ENCODE data around the gene GALNT2.

The GALNT2 gene

DNA sequence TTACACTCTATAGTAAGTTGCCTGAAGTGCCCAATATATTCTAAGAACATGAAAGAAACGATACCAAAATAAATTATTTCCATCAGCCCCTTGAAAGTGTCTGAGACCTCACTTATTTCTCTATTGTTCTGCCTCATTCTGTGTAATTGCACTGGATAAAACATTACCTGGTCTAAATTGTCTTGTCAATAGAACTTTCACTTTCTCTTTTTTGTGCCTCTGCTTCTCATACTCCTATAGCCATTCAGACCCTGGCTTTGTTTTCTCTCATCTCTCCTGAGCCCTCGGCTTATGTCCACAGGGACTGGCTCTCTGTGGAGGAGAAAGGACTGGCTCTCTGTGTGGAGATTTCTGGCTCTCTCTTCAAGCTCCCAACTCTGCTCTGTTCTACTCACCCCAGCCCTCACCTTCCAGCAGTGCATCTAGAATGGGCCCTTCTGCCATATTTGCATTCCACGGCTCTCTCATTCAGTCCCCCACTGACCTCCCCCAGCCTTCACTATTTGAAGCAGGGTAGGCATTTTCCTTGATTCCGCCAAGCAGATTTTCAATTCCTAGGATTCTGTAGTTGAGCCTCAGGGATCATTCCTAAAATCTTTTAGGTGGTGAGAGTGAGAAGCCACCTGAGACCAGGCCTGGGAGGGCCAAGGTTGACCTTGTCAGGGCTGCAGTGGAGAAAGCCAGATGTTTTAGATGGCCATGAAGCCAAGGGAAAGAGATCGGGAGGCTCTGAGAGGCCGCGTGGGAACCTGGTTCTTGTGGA, 15.9 kb upstream of the GALNT2 start:
- DNase-seq (ENCODE audit: low spot score) = no peak

DNA sequence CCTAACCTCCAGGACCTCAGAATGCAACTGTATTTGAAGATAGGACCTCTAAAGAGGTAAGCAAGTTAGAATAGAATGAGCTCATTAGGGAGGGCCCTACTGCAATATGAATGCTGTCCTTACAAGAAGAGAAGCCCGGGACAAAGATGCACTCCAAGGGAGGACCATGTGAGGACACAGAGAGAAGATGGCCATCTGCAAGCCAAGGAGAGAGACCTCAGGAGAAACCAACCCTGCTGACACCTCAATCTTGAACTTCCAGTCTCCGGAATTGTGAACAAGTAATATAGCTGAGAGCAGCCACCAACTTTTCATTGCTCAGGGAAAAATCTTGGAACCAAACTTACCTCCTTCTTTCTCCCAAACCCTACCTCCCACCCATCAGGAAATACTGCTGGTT, 15.0 kb upstream of the GALNT2 start:
- no peak for DNase-seq (ENCODE audit: low spot score)

- no peak for DNase-seq (ENCODE audit: low spot score)
Measured at GRCh38 chr1:230052665-230053064, 14.4 kb upstream of the GALNT2 start.

- no peak for DNase-seq (ENCODE audit: low spot score)
Measured at GRCh38 chr1:230054092-230054749, 12.8 kb upstream of the GALNT2 start.

DNA sequence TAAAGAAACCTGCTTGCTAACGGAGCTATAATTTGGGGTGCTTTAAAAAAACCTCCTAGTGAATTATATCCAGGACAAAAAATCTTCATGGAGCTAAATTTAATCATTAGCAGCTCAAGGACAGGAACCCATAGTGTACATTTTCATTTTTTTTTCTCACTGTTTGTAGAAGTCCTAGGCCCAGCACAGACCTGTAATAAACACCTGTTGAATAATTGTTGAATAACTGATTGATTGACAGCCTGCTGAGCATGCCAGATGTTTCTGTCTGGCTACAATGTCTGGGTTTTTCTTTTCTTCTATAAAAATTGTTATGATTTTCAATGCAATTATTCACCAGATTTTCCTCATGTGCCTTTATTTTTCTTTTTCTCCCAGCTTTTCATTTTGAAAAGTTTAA, 10.9 kb upstream of the GALNT2 start:
- DNase-seq (ENCODE audit: low spot score) = no peak

GRCh38 chr1:230057100-230057499, 9.9 kb upstream of the GALNT2 start:
- no peak for DNase-seq (ENCODE audit: low spot score)

DNA sequence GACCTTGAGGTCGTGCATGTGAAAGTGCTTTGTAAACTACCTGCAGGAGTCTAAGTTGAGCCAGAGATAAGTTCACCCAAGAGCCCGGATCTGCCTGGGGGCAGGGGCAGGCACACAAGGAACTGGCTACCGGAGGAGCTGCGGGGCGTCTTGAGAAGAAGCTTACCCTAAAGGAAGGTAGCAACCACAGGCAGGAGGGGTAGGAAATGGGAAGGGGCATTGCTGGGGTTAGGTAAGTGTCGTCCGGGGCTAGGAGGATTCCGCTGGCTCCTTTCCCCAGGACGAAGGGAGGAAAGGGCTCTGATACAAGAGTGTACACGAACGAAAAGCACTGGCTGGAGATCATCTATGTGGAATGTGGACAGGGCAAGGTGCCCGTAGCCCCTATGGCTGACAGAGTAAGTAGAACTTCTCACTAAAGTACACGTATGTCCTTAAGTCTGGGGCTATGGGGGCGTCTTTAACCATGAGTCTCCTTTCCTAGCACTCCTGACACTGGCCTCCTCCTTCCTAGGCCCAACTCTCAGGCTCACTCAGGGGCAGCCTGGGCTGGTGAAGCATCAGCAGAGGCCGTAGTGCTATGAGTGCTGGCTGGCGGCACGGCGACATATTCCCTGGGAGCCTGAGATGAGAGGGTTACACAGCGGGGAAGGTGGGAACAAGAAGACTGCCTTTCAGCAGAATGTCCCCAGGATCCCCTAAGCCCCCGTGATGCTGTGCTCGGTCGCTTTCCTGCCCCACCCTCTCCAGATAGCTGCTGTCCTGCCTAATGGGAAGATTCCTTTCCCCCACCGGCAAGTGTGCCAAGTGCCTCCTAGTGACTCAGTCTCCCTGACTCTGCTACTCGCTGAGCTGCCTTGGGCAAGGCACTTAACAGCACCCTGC, 9.1 kb upstream of the GALNT2 start:
- no peak for DNase-seq (ENCODE audit: low spot score)

DNA sequence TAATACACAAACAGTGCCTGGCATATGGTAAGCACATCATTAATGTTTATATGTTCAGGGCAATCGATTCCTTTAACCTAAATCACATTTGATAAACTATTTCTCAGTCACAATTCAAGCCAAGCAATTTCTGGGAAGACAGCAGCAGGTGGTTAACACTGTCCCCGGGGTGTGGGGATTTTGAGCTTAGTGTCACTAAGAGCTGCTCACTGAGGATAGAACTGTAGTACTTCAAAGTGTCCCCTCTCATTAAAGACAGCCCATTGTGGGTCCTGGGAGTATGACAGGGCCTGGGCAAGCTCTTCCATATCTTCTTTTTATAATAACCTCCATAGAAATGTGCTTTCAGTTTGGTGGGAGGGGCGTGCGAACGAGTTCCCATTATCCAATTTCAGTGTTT, 8.4 kb upstream of the GALNT2 start:
- DNase-seq (ENCODE audit: low spot score) = no peak

- DNase-seq (ENCODE audit: low spot score) = no peak
Measured at GRCh38 chr1:230061801-230062200, 5.2 kb upstream of the GALNT2 start.

DNA sequence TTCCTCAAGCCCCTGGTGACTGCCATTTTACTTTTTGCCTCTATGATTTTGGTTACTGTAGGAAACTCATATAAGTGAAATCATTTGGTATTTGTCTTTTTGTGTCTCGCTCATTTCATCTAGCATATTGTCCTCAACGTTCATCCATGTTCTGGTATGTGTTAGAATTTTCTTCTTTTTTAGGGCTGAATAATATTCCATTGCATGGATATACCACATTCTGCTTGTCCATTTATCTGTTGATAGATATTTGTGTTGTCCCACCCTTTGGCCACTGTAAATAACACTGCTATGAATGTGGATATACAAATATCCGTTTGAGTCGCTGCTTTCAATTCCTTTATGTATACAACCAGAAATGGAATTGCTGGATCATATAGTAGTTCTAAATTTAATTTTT, 4.5 kb upstream of the GALNT2 start:
- no peak for DNase-seq (ENCODE audit: low spot score)

DNA sequence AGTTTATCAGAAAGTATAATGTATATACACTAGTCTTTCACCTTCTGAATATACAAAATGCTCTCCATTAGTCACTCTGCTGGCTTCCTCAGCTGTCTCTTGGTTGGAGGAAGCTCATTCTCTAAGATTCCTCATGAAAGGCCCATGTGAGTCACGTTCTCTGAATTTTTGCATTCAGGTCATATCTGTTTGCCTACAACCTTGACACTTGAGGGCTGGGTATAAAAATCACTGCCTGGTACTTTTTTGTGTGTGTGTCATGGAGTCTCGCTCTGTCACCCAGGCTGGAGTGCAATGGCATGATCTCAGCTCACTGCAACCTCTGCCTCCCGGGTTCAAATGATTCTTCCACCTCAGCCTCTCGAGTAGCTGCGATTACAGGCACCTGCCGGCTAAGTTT, 2.8 kb upstream of the GALNT2 start:
- DNase-seq (ENCODE audit: low spot score) = no peak

DNA sequence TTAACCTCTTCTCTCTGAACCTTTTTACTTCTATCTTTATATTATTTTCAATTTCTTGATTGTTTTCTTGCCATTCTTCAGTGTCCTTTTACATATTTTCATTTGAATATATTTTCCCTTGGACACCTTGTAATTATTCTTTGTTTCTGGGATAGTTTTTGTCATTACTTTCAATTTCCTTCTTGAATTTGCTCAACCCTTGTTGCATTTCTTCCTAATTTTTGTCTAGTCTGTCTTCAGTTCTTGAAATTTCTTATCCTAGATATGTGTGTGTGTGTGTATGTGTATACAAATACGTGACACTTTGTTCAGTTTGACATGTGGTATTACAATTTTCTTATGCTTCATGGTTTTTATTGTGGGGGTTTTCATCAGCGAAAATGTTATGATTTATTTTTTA, 1.9 kb upstream of the GALNT2 start:
- no peak for DNase-seq (ENCODE audit: low spot score)

DNA sequence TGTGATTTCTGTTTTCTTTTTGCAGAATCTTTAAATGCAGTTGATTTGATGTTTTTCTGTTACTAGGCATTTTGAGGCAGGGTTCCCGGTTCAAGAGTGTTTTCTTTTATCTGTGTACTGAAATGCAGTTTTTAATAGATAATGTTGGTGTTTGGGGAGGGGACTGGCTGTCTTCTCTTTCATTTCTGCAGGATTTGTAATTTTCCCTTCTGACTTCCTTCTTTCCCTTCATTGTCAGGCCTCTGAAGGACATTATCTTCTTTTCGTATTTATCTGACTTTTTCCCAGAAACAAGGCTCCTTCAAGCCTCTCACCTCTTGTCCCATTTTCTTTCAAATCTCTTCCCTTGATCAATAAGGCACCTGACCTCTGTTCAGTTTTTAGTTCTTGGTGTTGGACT, 1.5 kb upstream of the GALNT2 start:
- no peak for DNase-seq (ENCODE audit: low spot score)

- DNase-seq (ENCODE audit: low spot score) = no peak
Measured at GRCh38 chr1:230066031-230066430, 1.0 kb upstream of the GALNT2 start.

- DNase-seq (ENCODE audit: low spot score) = peak; percentile 35
Measured at GRCh38 chr1:230067419-230067870, 407 bp downstream of the GALNT2 start.

DNA sequence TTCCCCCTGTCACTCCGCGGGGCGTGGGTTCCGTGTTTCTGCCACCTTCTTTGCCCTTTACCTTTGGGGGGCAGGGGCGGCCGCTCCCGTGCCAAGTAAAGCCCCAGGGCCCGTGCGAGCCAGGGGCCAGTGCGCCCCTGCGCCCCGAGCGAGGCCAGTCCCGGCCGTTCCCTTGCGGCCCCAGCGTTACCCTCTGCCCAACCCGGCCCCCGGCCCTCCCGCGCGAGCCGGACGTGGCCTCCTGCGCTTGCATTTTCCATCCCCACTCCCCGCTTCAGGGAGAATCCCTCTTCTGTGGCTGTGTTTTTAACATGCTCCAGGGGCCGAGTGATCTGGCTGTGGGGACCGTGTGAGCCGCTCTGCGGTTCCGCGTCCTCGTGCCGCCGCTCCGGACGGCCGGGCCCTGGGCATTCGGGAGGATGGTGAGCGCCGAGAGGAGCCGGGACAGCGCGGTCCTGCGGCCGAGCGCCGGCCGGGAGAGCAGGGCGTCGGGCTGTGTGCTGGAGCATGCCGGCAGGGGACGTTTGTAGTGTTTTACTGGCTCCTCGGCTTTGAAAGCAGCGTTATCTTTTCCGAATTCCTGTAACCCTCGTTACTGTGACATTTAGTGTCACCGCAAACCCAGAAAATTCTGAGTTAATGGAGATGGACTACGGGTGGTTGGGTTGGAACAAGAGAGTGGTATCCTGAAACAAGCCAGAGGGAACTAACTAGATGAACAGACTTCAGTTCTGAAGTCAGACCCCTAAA, 1.0 kb downstream of the GALNT2 start:
- peak; percentile 58 for DNase-seq (ENCODE audit: low spot score)

GRCh38 chr1:230068621-230068873, 1.5 kb downstream of the GALNT2 start:
- DNase-seq (ENCODE audit: low spot score) = peak; percentile 20

- DNase-seq (ENCODE audit: low spot score) = peak; percentile 34
Measured at GRCh38 chr1:230068952-230069684, 2.1 kb downstream of the GALNT2 start.

- DNase-seq (ENCODE audit: low spot score) = peak; percentile 22
Measured at GRCh38 chr1:230069796-230070195, 2.8 kb downstream of the GALNT2 start.

- DNase-seq (ENCODE audit: low spot score) = no peak
Measured at GRCh38 chr1:230070321-230071208, 3.5 kb downstream of the GALNT2 start.

DNA sequence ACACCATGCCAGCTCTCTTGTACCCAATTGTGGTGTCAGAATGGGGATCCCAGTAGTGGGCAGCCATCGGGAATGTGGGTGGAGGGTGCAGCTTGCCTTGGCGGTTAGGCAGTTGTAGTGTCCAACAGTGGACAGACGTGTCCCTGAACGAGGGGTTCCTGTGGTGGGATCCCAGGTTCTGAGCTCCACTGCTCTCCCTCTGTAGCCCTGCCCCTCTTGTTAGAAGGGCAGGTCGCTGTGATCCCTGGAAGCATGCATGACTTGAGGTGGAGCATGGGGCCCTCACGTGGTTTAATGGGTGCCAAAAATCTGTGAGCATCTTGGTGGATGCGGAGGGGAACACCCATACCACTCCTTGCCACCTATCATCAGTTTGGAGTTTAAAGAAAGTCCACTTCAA, 4.3 kb downstream of the GALNT2 start:
- no peak for DNase-seq (ENCODE audit: low spot score)

Measured in hematopoietic multipotent progenitor cell treated with erythropoietin and hydrocortisone succinate and interleukin-3 and kit ligand, for 15 days (in vitro differentiated cells).